ENCODE measurements around the gene GLCCI1. TPM values are rescaled to one million over a fixed set of nuclear protein-coding genes. Genes with fewer than 3 reads are reported as not detected.
A peak's percentile ranks its signal among the peaks of the same experiment; 100 is the strongest.

Gene GLCCI1
- total and polyA plus RNA-seq, 2 of the 13 experiments (the other 11 are each of a cell fraction or from before 2014, with no cell fraction given): 1.3 to 1.7 TPM

- Histone ChIP-seq H3K36me3 (replicated peaks in 1 of 2; ENCODE audit: control insufficient read depth in 1 of 2, insufficient read depth in 2 of 2, low read length in 2 of 2) (no peaks in the 10 kb centered on the region), H3K9ac (ENCODE audit: insufficient read depth, low read depth, low read length) (no peak overlapping the region), H2AFZ (ENCODE audit: low read length) (no peak overlapping the region), H3K4me2 (ENCODE audit: low read depth, low read length) (no peak overlapping the region), H3K27me3 (ENCODE audit: control insufficient read depth in 1 of 2, insufficient read depth in 2 of 2, low read length in 2 of 2) (no peaks in the 10 kb centered on the region), H3K79me2 (ENCODE audit: insufficient read depth, low read length) (no peaks in the 10 kb centered on the region), H3K27ac (ENCODE audit: extremely low read length, insufficient read depth, low read length) (no peak overlapping the region), H4K20me1 (ENCODE audit: insufficient read depth, low read length) (no peaks in the 10 kb centered on the region), H3K4me3 (replicated peaks in 1 of 3; ENCODE audit: insufficient read depth in 1 of 3, low read depth in 2 of 3, low read length in 3 of 3) (no peak overlapping the region), H3K4me1 (ENCODE audit: insufficient read depth, low read length) (no peaks in the 10 kb centered on the region), H3K9me3 (ENCODE audit: low read length) (peaks cover 13% of the 10 kb centered on the region)
- ChIA-PET CTCF (ENCODE audit: low intra/inter-chr PET ratio, low total read pairs) (no interaction called here), POLR2A (no interaction called here)
- FAIRE-seq (no peak), ATAC-seq (no peak), DNase-seq (ENCODE audit: low spot score) (no peak)
- intact Hi-C loops (cut with micrococcal nuclease; ENCODE audit: unreplicated experiment) (no loop called here), in situ Hi-C loops (cut with HindIII; ENCODE audit: extremely low pct_ligation_motif_present, low pct_unique_long_range_greater_than_20kb) (no loop called here)
- no peak for TF ChIP-seq SKIL (CRISPR knock-in tag; IDR thresholded peaks at IDR 0.05; ENCODE audit: borderline replicate concordance)
- no peak for TF ChIP-seq MYNN (CRISPR knock-in tag; IDR thresholded peaks at IDR 0.05; ENCODE audit: low read depth)
- no peak for TF ChIP-seq RFXAP (CRISPR knock-in tag; IDR thresholded peaks at IDR 0.05; ENCODE audit: borderline replicate concordance)
- no peak for TF ChIP-seq ZNF326 (CRISPR knock-in tag; IDR thresholded peaks at IDR 0.05; ENCODE audit: borderline replicate concordance)
- TF ChIP-seq NFE2L1 (CRISPR knock-in tag; IDR thresholded peaks at IDR 0.05; ENCODE audit: borderline replicate concordance): no peak
- no peak for TF ChIP-seq TOE1 (CRISPR knock-in tag; IDR thresholded peaks at IDR 0.05)
- no TSS peak for BruUV-seq (replicated peaks)
- WGBS (ENCODE audit: low lambda C conversion rate): 97% methylated on average over 1 of the region's 1 CpG
Observed at GRCh38 chr7:8022628-8023027, 54.0 kb downstream of the GLCCI1 start.

- Histone ChIP-seq H3K27ac (ENCODE audit: extremely low read length, insufficient read depth, low read length) (no peak overlapping the region), H3K9me3 (ENCODE audit: low read length) (no peaks in the 10 kb centered on the region), H3K4me2 (ENCODE audit: low read depth, low read length) (no peak overlapping the region), H2AFZ (ENCODE audit: low read length) (no peak overlapping the region), H3K36me3 (replicated peaks in 1 of 2; ENCODE audit: control insufficient read depth in 1 of 2, insufficient read depth in 2 of 2, low read length in 2 of 2) (no peaks in the 10 kb centered on the region), H4K20me1 (ENCODE audit: insufficient read depth, low read length) (no peaks in the 10 kb centered on the region), H3K4me3 (replicated peaks in 1 of 3; ENCODE audit: insufficient read depth in 1 of 3, low read depth in 2 of 3, low read length in 3 of 3) (no peak overlapping the region), H3K27me3 (ENCODE audit: control insufficient read depth in 1 of 2, insufficient read depth in 2 of 2, low read length in 2 of 2) (no peaks in the 10 kb centered on the region), H3K9ac (ENCODE audit: insufficient read depth, low read depth, low read length) (no peak overlapping the region), H3K4me1 (ENCODE audit: insufficient read depth, low read length) (no peaks in the 10 kb centered on the region), H3K79me2 (ENCODE audit: insufficient read depth, low read length) (no peaks in the 10 kb centered on the region)
- ATAC-seq (peak; percentile 52), FAIRE-seq (no peak), DNase-seq (ENCODE audit: low spot score) (no peak)
- BruUV-seq (replicated peaks): no TSS peak
- in situ Hi-C loops (cut with HindIII; ENCODE audit: extremely low pct_ligation_motif_present, low pct_unique_long_range_greater_than_20kb) (no loop called here), intact Hi-C loops (cut with micrococcal nuclease; ENCODE audit: unreplicated experiment) (loop anchor here (5.0 to 10.0 kb wide), 4 partner anchors 160 to 440 kb away; no protein-coding TSS in a partner anchor)
- POLR2A ChIA-PET: no interaction called here
- CTCF ChIA-PET (ENCODE audit: low intra/inter-chr PET ratio, low total read pairs): no interaction called here
- WGBS (ENCODE audit: low lambda C conversion rate): 94% methylated on average over 3 of the region's 4 CpGs
- no peak for TF ChIP-seq TRAFD1 (CRISPR knock-in tag; IDR thresholded peaks at IDR 0.05; ENCODE audit: borderline replicate concordance)
- TF ChIP-seq ZNF768 (CRISPR knock-in tag; IDR thresholded peaks at IDR 0.05): no peak
- TF ChIP-seq ZNF556 (CRISPR knock-in tag; IDR thresholded peaks at IDR 0.05; ENCODE audit: borderline replicate concordance): no peak
- no peak for TF ChIP-seq ZNF547 (CRISPR knock-in tag; IDR thresholded peaks at IDR 0.05)
- TF ChIP-seq ZNF720 (CRISPR knock-in tag; IDR thresholded peaks at IDR 0.05): no peak
- TF ChIP-seq ZNF83 (CRISPR knock-in tag; IDR thresholded peaks at IDR 0.05; ENCODE audit: borderline replicate concordance): no peak
Observed at GRCh38 chr7:8035192-8035591, 66.6 kb downstream of the GLCCI1 start.
